Mesodermal cell (in vitro differentiated cells): ENCODE measurements around the gene MPND.
"Not testable (repeated sequence)": the region's sequence is repeated elsewhere in the genome, so short reads cannot be mapped to it uniquely, and the experiment has no call there.

Experiments used
- H3K27ac ChIP-seq: 2 replicates; pipeline ENCODE4 v1.7.0; 2013; ENCODE audit warnings: mild to moderate bottlenecking, low read depth, low read length, moderate library complexity; ENCODE audit not compliant: severe bottlenecking
- H3K36me3 ChIP-seq: 2 replicates; pipeline ENCODE4 v1.7.1; 2013; ENCODE audit warnings: mild to moderate bottlenecking, low read length, moderate library complexity; ENCODE audit not compliant: control insufficient read depth, insufficient read depth
- H3K4me1 ChIP-seq: one replicate; pipeline ENCODE4 v1.7.1; 2013; ENCODE audit warnings: mild to moderate bottlenecking, low read length; ENCODE audit not compliant: insufficient read depth, control insufficient read depth, poor library complexity, severe bottlenecking
- H3K4me3 ChIP-seq: 2 replicates; pipeline ENCODE4 v1.7.0; 2013; ENCODE audit warnings: low read length, control low read depth, mild to moderate bottlenecking; ENCODE audit not compliant: insufficient read depth, poor library complexity, severe bottlenecking; ENCODE audit errors: extremely low read depth
- H3K9me3 ChIP-seq: 2 replicates; pipeline ENCODE4 v1.7.1; 2013; ENCODE audit warnings: mild to moderate bottlenecking, low read length, moderate library complexity; ENCODE audit not compliant: control insufficient read depth
- WGBS, 2 experiments: methylation state at CpG; one replicate each; pipeline ENCODE4 v1.1.5; 2013; ENCODE audit warnings: missing lambda C conversion rate in 2 of 2; ENCODE audit not compliant: insufficient coverage in 2 of 2; 5-methylcytosine and 5-hydroxymethylcytosine counted together

Gene MPND

DNA sequence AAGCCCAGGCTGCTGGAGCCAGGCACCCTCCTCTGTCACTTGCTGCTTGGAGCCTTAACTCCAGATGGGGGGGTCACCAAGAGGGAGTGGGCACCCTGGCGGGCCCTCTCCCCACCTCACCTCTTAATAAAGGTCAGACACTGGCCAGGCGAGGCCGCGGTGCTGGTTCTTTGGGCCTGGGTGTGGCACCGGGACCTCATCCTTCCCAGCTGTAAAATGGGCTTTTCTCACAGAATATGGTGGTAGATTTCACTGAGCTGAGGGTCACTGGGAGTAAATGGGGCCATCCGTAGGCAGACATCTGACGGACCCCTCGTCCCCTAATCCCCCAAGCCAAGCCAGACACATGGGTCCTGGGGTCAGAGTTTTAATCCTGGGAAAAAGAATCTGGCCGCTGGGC is 19.7 kb upstream of the MPND start:
- WGBS, 2 experiments, result 93 to 97% methylated on average over 5 to 7 of the region's 9 CpGs
- Histone ChIP-seq H3K9me3 (peaks cover 9% of the 10 kb centered on the region), H3K36me3 (peaks cover 3% of the 10 kb centered on the region), H3K4me1 (peaks cover 2% of the 10 kb centered on the region), H3K4me3 (no peak overlapping the region), H3K27ac (no peak overlapping the region)

DNA sequence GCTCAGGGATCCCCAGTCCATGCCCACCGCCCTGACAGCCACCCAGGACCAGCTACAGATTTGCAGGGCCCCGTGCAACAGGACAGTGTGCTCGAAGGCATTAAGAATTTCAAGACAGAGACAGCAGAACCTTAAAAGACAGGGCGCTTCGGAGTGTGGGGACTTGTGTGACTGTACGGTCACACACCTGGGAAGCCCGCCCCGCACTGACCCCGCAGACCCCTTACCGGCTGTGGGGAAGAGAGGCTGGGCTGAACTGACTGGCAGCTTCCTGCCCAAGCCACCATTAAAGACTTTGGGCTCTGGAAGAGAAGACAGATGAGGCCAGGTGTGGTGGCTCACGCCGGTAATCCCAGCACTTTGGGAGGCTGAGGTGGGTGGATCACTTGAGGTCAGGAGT is 19.1 kb upstream of the MPND start:
- no peak overlapping the region for H3K4me3 ChIP-seq
- peaks cover 9% of the 10 kb centered on the region for H3K9me3 ChIP-seq
- WGBS, 2 experiments, result 96% methylated on average over 10 of the region's 12 CpGs

DNA sequence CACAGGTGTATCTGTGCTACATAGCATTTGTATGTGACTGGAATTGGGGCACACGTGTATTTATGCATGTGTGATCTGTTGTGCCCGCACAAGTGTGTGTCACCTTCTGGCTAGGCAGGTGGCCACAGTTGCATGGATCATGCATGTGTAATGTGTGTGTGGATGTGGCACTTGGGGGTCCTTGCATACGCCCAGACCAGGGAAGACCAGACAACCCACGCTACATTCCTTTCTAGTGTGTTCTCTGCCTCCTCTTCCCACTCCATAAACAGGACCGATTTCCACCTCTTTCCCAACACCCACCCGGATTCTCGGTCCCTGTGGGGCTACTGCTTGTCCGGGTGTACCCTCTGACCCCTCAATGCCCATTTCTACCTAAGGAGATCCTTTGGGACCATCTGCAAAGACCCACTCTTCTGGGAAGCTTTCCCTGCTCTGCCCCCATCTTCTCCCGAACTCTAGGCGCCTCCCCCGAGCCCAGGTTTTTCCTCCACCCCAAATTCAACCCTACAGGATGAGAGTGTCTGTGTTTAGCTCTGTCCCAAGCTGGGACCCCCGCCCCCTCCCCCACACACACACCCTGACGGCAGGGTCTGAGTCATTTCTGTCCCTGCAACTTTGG is 17.0 kb upstream of the MPND start:
- peaks cover 2% of the 10 kb centered on the region for H3K4me1 ChIP-seq
- H3K4me3 ChIP-seq, result no peak overlapping the region
- WGBS, 2 experiments, result 76 to 78% methylated on average over 8 to 10 of the region's 13 CpGs
- no peak overlapping the region for H3K27ac ChIP-seq
- no peaks in the 10 kb centered on the region for H3K9me3 ChIP-seq
- H3K36me3 ChIP-seq, result no peaks in the 10 kb centered on the region

More for the DNA sequence above, 19.1 kb upstream of the MPND start:
- H3K4me1 ChIP-seq, result peaks cover 2% of the 10 kb centered on the region
- no peak overlapping the region for H3K27ac ChIP-seq
- no peaks in the 10 kb centered on the region for H3K36me3 ChIP-seq

- 8 to 21% methylated on average over 24 to 28 of the region's 33 CpGs for WGBS, 2 experiments
- no peaks in the 10 kb centered on the region for H3K9me3 ChIP-seq
- no peaks in the 10 kb centered on the region for H3K36me3 ChIP-seq
- H3K4me1 ChIP-seq, result peaks cover 2% of the 10 kb centered on the region
- H3K4me3 ChIP-seq, result peak overlapping the region; percentile 18
- H3K27ac ChIP-seq, result no peak overlapping the region
Measured at GRCh38 chr19:4326837-4327251, 16.5 kb upstream of the MPND start.

GRCh38 chr19:4327252-4327876 is 16.0 kb upstream of the MPND start:
- Histone ChIP-seq H3K9me3 (no peaks in the 10 kb centered on the region), H3K27ac (no peak overlapping the region), H3K4me1 (peaks cover 2% of the 10 kb centered on the region), H3K36me3 (no peaks in the 10 kb centered on the region), H3K4me3 (peak overlapping the region; percentile 18)
- 15 to 23% methylated on average over 19 to 20 of the region's 30 CpGs for WGBS, 2 experiments

- peaks cover 2% of the 10 kb centered on the region for H3K4me1 ChIP-seq
- peak overlapping the region; percentile 8 for H3K4me3 ChIP-seq
- H3K36me3 ChIP-seq, result no peaks in the 10 kb centered on the region
- WGBS, 2 experiments, result 23 to 25% methylated on average over 8 to 11 of the region's 13 CpGs
- H3K9me3 ChIP-seq, result no peaks in the 10 kb centered on the region
- no peak overlapping the region for H3K27ac ChIP-seq
Measured at GRCh38 chr19:4327877-4328242, 15.5 kb upstream of the MPND start.

- Histone ChIP-seq H3K4me3 (peak overlapping the region; percentile 34), H3K4me1 (peaks cover 2% of the 10 kb centered on the region), H3K36me3 (no peaks in the 10 kb centered on the region), H3K27ac (no peak overlapping the region), H3K9me3 (no peaks in the 10 kb centered on the region)
- 9 to 10% methylated on average over 40 to 42 of the region's 49 CpGs for WGBS, 2 experiments
Measured at GRCh38 chr19:4328243-4328990, 14.9 kb upstream of the MPND start.

DNA sequence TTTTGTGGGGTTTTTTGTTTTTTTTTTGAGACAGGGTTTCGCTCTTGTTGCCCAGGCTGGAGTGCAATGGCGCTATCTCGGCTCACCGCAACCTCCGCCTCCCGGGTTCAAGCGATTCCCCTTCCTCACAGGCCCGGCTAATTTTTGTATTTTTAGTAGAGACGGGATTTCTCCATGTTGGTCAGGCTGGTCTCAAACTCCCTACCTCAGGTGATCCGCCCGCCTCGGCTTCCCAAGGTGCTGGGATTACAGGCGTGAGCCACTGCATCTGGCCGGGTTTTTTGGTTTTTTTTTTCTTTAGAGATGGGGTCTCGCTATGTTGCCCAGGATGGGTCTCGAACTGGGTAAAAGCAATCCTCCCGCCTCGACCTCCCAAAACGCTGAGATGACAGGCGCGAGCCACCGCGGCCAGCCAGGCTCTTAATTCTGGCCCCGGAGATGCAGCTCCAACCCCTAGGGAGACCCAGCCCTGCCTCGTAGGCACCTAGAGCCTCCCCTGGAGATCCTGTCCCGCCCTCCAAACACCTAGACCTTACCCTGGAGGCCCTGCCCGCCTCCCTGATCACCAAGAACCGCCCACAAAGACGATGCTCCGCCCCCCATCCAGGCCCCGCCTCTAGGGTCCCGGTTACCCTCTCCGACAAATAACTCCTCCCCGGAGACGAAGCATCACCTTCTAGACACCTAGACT is 14.2 kb upstream of the MPND start:
- H3K9me3 ChIP-seq, H3K4me1 ChIP-seq, H3K36me3 ChIP-seq, H3K27ac ChIP-seq: not testable (repeated sequence)
- H3K4me3 ChIP-seq, result peak overlapping the region; percentile 34
- WGBS, 2 experiments, result 90 to 94% methylated on average over 20 to 23 of the region's 35 CpGs

DNA sequence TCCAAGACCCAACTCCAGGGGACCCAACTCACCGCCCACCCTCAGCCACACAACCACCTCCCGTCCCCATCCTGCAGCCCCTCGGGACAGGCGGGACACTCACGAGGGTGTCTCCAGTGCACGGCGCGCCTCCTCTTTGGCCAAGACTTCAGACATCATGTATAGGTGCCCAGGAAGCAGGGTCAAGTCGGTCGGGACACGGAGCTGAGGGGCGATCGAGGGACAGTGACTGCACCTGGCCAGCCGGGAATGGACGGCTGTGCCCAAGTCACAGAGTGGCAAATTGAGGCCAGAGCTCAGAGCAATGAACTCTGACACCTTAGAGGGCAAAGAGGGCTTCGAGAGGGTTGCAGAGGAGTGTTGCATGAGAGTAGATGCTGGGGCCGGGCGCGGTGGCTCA is 13.5 kb upstream of the MPND start:
- no peaks in the 10 kb centered on the region for H3K9me3 ChIP-seq
- 94 to 96% methylated on average over 17 to 19 of the region's 19 CpGs for WGBS, 2 experiments
- H3K36me3 ChIP-seq, result no peaks in the 10 kb centered on the region
- no peak overlapping the region for H3K4me3 ChIP-seq
- H3K4me1 ChIP-seq, result peaks cover 2% of the 10 kb centered on the region
- H3K27ac ChIP-seq, result no peak overlapping the region

- 91 to 92% methylated on average over 7 of the region's 7 CpGs for WGBS, 2 experiments
- no peak overlapping the region for H3K27ac ChIP-seq
Measured at GRCh38 chr19:4334929-4335570, 8.3 kb upstream of the MPND start.

More at GRCh38 chr19:4334929-4335570, 8.3 kb upstream of the MPND start:
- H3K9me3 ChIP-seq, result no peaks in the 10 kb centered on the region
- no peaks in the 10 kb centered on the region for H3K36me3 ChIP-seq
- H3K4me1 ChIP-seq, result peaks cover 4% of the 10 kb centered on the region
- H3K4me3 ChIP-seq, result no peak overlapping the region
